Measurements from ENCODE around the gene ENPP3. TPM values are rescaled to one million over a fixed set of nuclear protein-coding genes. Genes with fewer than 3 reads are reported as not detected.

Gene ENPP3
- total and polyA plus RNA-seq, 2 of the 13 experiments (the other 11 are each of a cell fraction or from before 2014, with no cell fraction given): 40.0 to 75.4 TPM

- H3K79me2 ChIP-seq (ENCODE audit: insufficient read depth, low read length): no peaks in the 10 kb centered on the region
- H3K9me3 ChIP-seq (ENCODE audit: low read length): no peaks in the 10 kb centered on the region
- DNase-seq (ENCODE audit: low spot score): peak; percentile 96
- intact Hi-C loops (cut with micrococcal nuclease; ENCODE audit: unreplicated experiment): loop anchor here (2.0 to 5.0 kb wide), 3 partner anchors 15 to 128 kb away; partner anchors contain the start of gene ENPP1
- peak; percentile 28 for FAIRE-seq
- H3K27ac ChIP-seq (ENCODE audit: extremely low read length, insufficient read depth, low read length): peak overlapping the region; percentile 80
- ATAC-seq: peak; percentile 78
- peaks cover 79% of the 10 kb centered on the region for H3K4me1 ChIP-seq (ENCODE audit: insufficient read depth, low read length)
- H3K4me3 ChIP-seq (replicated peaks in 1 of 3; ENCODE audit: insufficient read depth in 1 of 3, low read depth in 2 of 3, low read length in 3 of 3): peak overlapping the region in 2 of 3 experiments; percentile 24 to 30; a peak in 1 of 6 replicates
- no peaks in the 10 kb centered on the region for H3K27me3 ChIP-seq (ENCODE audit: control insufficient read depth in 1 of 2, insufficient read depth in 2 of 2, low read length in 2 of 2)
- H3K36me3 ChIP-seq (replicated peaks in 1 of 2; ENCODE audit: control insufficient read depth in 1 of 2, insufficient read depth in 2 of 2, low read length in 2 of 2): no peaks in the 10 kb centered on the region
- no peaks in the 10 kb centered on the region for H4K20me1 ChIP-seq (ENCODE audit: insufficient read depth, low read length)
- H3K9ac ChIP-seq (ENCODE audit: insufficient read depth, low read depth, low read length): peak overlapping the region; percentile 41
- ChIA-PET POLR2A (no interaction called here), CTCF (ENCODE audit: low intra/inter-chr PET ratio, low total read pairs) (no interaction called here)
- peak overlapping the region; percentile 63 for H3K4me2 ChIP-seq (ENCODE audit: low read depth, low read length)
- whole genome bisulfite sequencing (ENCODE audit: low lambda C conversion rate): 51% methylated on average over 15 of the region's 15 CpGs
- no peak overlapping the region for H2AFZ ChIP-seq (ENCODE audit: low read length)
- no TSS peak for BruUV-seq (replicated peaks)
- in situ Hi-C loops (cut with HindIII; ENCODE audit: extremely low pct_ligation_motif_present, low pct_unique_long_range_greater_than_20kb): no loop called here
- TF ChIP-seq SYNCRIP (IDR thresholded peaks at IDR 0.05; ENCODE audit: insufficient read depth, low read depth, low read length) (no peak), PREB (CRISPR knock-in tag; IDR thresholded peaks at IDR 0.05) (no peak), NR2F6 (IDR thresholded peaks at IDR 0.05) (no peak), NR2F6 (CRISPR knock-in tag; IDR thresholded peaks at IDR 0.05) (0 out of 2 replicates have a peak, but pooled peaks have one; percentile 34), ZBED4 (CRISPR knock-in tag; IDR thresholded peaks at IDR 0.05; ENCODE audit: borderline replicate concordance) (no peak), YEATS4 (CRISPR knock-in tag; IDR thresholded peaks at IDR 0.05; ENCODE audit: borderline replicate concordance) (peak; percentile 51; the same call in 1 of the 2 replicates), FOXJ3 (CRISPR knock-in tag; IDR thresholded peaks at IDR 0.05; ENCODE audit: borderline replicate concordance) (peak; percentile 48; the same call in 1 of the 2 replicates), SP5 (CRISPR knock-in tag; IDR thresholded peaks at IDR 0.05; ENCODE audit: borderline replicate concordance, low read depth) (no peak), ISX (CRISPR knock-in tag; conservative IDR thresholded peaks at IDR 0.05) (no peak), THRA (CRISPR knock-in tag; IDR thresholded peaks at IDR 0.05; ENCODE audit: borderline replicate concordance) (peak; percentile 16; the same call in 1 of the 2 replicates), ZNF609 (CRISPR knock-in tag; IDR thresholded peaks at IDR 0.05; ENCODE audit: borderline replicate concordance) (0 out of 2 replicates have a peak, but pooled peaks have one; percentile 19), ZNF24 (IDR thresholded peaks at IDR 0.05) (no peak)
Measured at GRCh38 chr6:131769385-131770141, 132.5 kb downstream of the ENPP3 start.
